ENCODE measurements around the gene SLC25A18. TPM values are rescaled to one million over a fixed set of nuclear protein-coding genes. Genes with fewer than 3 reads are reported as not detected.
"Not testable (repeated sequence)": the region's sequence is repeated elsewhere in the genome, so short reads cannot be mapped to it uniquely, and the experiment has no call there.

The SLC25A18 gene
- total RNA-seq, 1 experiment from 2014 or later: 3.9 TPM

- Histone ChIP-seq H3K4me1 (ENCODE audit: control insufficient read depth, insufficient read depth, low read length) (peaks cover 10% of the 10 kb centered on the region), H3K9me3 (ENCODE audit: control insufficient read depth, insufficient read depth, low read depth, low read length) (no peaks in the 10 kb centered on the region), H3K27me3 (ENCODE audit: control insufficient read depth, insufficient read depth, low read length) (no peaks in the 10 kb centered on the region), H3K27ac (ENCODE audit: low read length) (no peak overlapping the region), H3K36me3 (ENCODE audit: control insufficient read depth, insufficient read depth, low read length) (no peaks in the 10 kb centered on the region), H3K4me3 (ENCODE audit: low read depth in 2 of 2, low read length in 2 of 2) (no peak overlapping the region)
- no TSS peak for BruUV-seq (replicated peaks)
- intact Hi-C loops (cut with micrococcal nuclease; ENCODE audit: unreplicated experiment) (no loop called here), in situ Hi-C loops (cut with HindIII; ENCODE audit: low pct_unique_long_range_greater_than_20kb, low sequenced_read_pairs) (no loop called here)
- ChIA-PET POLR2A (no interaction called here), CTCF (interaction anchor here (0.6 kb wide), 1 partner anchor 204 kb away, joined by 3 read pairs; no protein-coding TSS in a partner anchor)
- no peak for ATAC-seq
- DNase-seq (ENCODE audit: low read depth, low spot score): no peak
- no peak for TF ChIP-seq SIN3A (IDR thresholded peaks at IDR 0.05; ENCODE audit: borderline replicate concordance, insufficient read depth, low read depth, low read length)
- no peak for TF ChIP-seq CTCF (IDR thresholded peaks at IDR 0.05)
- TF ChIP-seq TCF7L2 (IDR thresholded peaks at IDR 0.05; ENCODE audit: low read depth, low read length): no peak
- TF ChIP-seq POLR2AphosphoS5 (IDR thresholded peaks at IDR 0.05; ENCODE audit: low read depth, low read length): no peak
- TF ChIP-seq REST (IDR thresholded peaks at IDR 0.05; ENCODE audit: insufficient read depth in 1 of 2, low read depth in 2 of 2, low read length in 1 of 2): no peak
Observed at GRCh38 chr22:17563936-17564391, 666 bp downstream of the SLC25A18 start.

GRCh38 chr22:17566016-17566687 is 2.9 kb downstream of the SLC25A18 start:
- CTCF ChIA-PET: interaction anchor here (1.2 kb wide), 1 partner anchor 7 kb away, joined by 3 read pairs; no protein-coding TSS in a partner anchor
- POLR2A ChIA-PET: interaction anchor here (0.6 kb wide), 1 partner anchor 378 kb away, joined by 14 read pairs; no protein-coding TSS in a partner anchor
- H3K4me3 ChIP-seq (ENCODE audit: low read depth in 2 of 2, low read length in 2 of 2); BruUV-seq (replicated peaks); DNase-seq (ENCODE audit: low read depth, low spot score); intact Hi-C loops (cut with micrococcal nuclease; ENCODE audit: unreplicated experiment); H3K9me3 ChIP-seq (ENCODE audit: control insufficient read depth, insufficient read depth, low read depth, low read length); H3K27me3 ChIP-seq (ENCODE audit: control insufficient read depth, insufficient read depth, low read length); ATAC-seq; H3K36me3 ChIP-seq (ENCODE audit: control insufficient read depth, insufficient read depth, low read length); H3K27ac ChIP-seq (ENCODE audit: low read length); in situ Hi-C loops (cut with HindIII; ENCODE audit: low pct_unique_long_range_greater_than_20kb, low sequenced_read_pairs): not testable (repeated sequence)
- peaks cover 20% of the 10 kb centered on the region for H3K4me1 ChIP-seq (ENCODE audit: control insufficient read depth, insufficient read depth, low read length)

- TF ChIP-seq TCF7L2 (IDR thresholded peaks at IDR 0.05; ENCODE audit: low read depth, low read length) (no peak), REST (IDR thresholded peaks at IDR 0.05; ENCODE audit: insufficient read depth in 1 of 2, low read depth in 2 of 2, low read length in 1 of 2) (no peak), SIN3A (IDR thresholded peaks at IDR 0.05; ENCODE audit: borderline replicate concordance, insufficient read depth, low read depth, low read length) (no peak), CTCF (IDR thresholded peaks at IDR 0.05) (no peak), POLR2AphosphoS5 (IDR thresholded peaks at IDR 0.05; ENCODE audit: low read depth, low read length) (no peak)
- Histone ChIP-seq H3K27ac (ENCODE audit: low read length) (no peak overlapping the region), H3K36me3 (ENCODE audit: control insufficient read depth, insufficient read depth, low read length) (no peaks in the 10 kb centered on the region), H3K4me3 (ENCODE audit: low read depth in 2 of 2, low read length in 2 of 2) (no peak overlapping the region), H3K27me3 (ENCODE audit: control insufficient read depth, insufficient read depth, low read length) (no peaks in the 10 kb centered on the region), H3K4me1 (ENCODE audit: control insufficient read depth, insufficient read depth, low read length) (peaks cover 20% of the 10 kb centered on the region), H3K9me3 (ENCODE audit: control insufficient read depth, insufficient read depth, low read depth, low read length) (no peaks in the 10 kb centered on the region)
- no TSS peak for BruUV-seq (replicated peaks)
- ChIA-PET POLR2A (interaction anchor here (0.6 kb wide), 1 partner anchor 379 kb away, joined by 14 read pairs; no protein-coding TSS in a partner anchor), CTCF (interaction anchor here (1.2 kb wide), 1 partner anchor 8 kb away, joined by 3 read pairs; no protein-coding TSS in a partner anchor)
- no peak for DNase-seq (ENCODE audit: low read depth, low spot score)
- no peak for ATAC-seq
- in situ Hi-C loops (cut with HindIII; ENCODE audit: low pct_unique_long_range_greater_than_20kb, low sequenced_read_pairs): no loop called here
- intact Hi-C loops (cut with micrococcal nuclease; ENCODE audit: unreplicated experiment): no loop called here
Observed at GRCh38 chr22:17566776-17567175, 3.5 kb downstream of the SLC25A18 start.

All from Panc1 (cell line).